ENCODE data around the gene PSMB3.

DNA sequence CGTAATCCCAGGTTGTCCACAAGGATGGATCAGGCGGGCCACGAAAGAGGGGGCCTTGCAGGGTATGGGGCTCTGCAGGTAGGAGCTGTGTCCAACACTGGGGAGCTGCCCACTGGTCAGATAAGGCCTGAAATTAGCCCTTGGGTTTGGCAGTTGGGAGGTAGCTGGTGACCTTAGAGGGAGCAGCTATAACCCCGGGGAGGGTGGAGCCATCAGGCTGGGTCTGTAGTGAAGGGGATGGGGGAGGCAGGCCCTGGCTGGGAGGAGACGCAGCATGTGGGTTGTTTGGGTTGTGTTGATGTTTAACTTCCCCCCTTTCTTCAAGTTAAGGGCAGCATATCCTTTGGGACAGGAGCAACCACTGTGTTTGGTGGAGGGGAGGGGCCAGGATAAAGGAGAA is 41.6 kb upstream of the PSMB3 start:
- TF ChIP-seq CTCF (IDR thresholded peaks at IDR 0.05) (no peak), POLR2A (IDR thresholded peaks at IDR 0.05) (no peak)
